ENCODE measurements around the gene SOCS7. TPM values are rescaled to one million over a fixed set of nuclear protein-coding genes. Genes with fewer than 3 reads are reported as not detected.

The SOCS7 gene
- total and polyA plus RNA-seq, 2 experiments from 2014 or later, result 5.0 to 29.2 TPM

DNA sequence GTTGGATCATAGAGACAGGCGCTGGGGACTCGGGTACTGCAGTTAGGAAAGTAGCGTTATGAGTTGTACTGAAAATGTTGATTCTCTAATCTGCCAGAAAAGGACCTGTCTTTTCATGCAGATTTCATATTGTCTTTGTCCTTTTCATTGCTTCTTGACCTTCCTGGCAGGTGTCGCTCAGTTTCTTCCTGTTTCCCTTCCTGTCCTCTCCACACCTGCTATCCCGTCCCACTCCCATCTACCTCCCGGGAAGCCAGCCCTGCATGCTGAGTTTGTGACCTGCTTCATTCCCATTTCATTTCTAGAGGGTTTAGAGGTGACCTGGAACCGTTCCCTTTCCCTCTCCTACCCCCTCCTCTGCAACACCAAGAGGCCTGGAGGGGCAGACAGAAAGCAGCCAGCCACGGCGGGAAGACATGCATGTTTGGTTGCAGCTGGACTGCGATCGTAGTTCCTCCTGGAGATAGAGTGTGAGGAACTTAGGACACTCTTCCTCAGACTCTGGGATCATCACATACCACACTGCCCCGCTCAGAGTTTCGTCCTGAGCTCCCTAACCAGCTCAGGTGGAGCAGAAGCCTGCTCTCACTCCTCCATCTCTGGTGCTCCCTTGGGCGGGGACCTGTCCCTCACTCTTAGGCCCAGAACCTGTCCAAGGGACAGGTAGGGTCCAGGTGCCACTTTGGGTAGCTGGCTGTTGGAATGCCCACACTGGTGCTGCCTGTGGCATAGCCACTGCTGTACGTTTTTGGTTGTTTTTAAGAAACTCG, 52.7 kb downstream of the SOCS7 start:
- H3K27me3 Mint-ChIP-seq (ENCODE audit: insufficient read depth, low read depth, poor library complexity), result no peaks in the 10 kb centered on the region
- Histone ChIP-seq H3K36me3 (ENCODE audit: insufficient read depth) (peaks cover 4% of the 10 kb centered on the region; the same call in 1 of the 2 replicates), H3K79me2 (replicated peaks; ENCODE audit: insufficient read depth) (no peaks in the 10 kb centered on the region), H3K27me3 (ENCODE audit: insufficient read depth) (no peaks in the 10 kb centered on the region), H3K4me1 (ENCODE audit: insufficient read depth) (peaks cover 34% of the 10 kb centered on the region), H3F3A (replicated peaks; ENCODE audit: low read depth) (0 out of 2 replicates have a peak, but pooled peaks cover 10% of the 10 kb centered on the region), H3K27ac (ENCODE audit: low read depth) (peak overlapping the region; percentile 78), H2AFZ (no peak overlapping the region), H4K20me1 (replicated peaks; ENCODE audit: insufficient read depth) (no peaks in the 10 kb centered on the region; the same call in 1 of the 2 replicates), H3K4me2 (peak overlapping the region; percentile 70), H3K4me3 (peak overlapping the region; percentile 32), H3K9me2 (ENCODE audit: insufficient read depth) (no peaks in the 10 kb centered on the region)
- H3K27ac Mint-ChIP-seq, result peak overlapping the region; percentile 84
- DNase-seq (ENCODE audit: low spot score), result peak; percentile 58
- no peaks in the 10 kb centered on the region for H3K9me3 Mint-ChIP-seq
- H3K36me3 Mint-ChIP-seq (ENCODE audit: low read depth), result peaks cover 29% of the 10 kb centered on the region
- peak overlapping the region; percentile 49 for H3K4me3 Mint-ChIP-seq
- ATAC-seq, result peak; percentile 63
- TF ChIP-seq ZNF331 (CRISPR knock-in tag; IDR thresholded peaks at IDR 0.05; ENCODE audit: low read depth) (no peak), POLR2AphosphoS5 (IDR thresholded peaks at IDR 0.05; ENCODE audit: low read depth) (peak; percentile 40), STAT1 (IDR thresholded peaks at IDR 0.05; ENCODE audit: unreplicated experiment) (no peak), JUNB (IDR thresholded peaks at IDR 0.05; ENCODE audit: unreplicated experiment) (no peak), CREB1 (CRISPR knock-in tag; IDR thresholded peaks at IDR 0.05; ENCODE audit: low read depth) (no peak), EZH2phosphoT487 (IDR thresholded peaks at IDR 0.05; ENCODE audit: unreplicated experiment) (no peak), EZH2 (IDR thresholded peaks at IDR 0.05; ENCODE audit: low read depth, unreplicated experiment) (no peak), ZNF114 (CRISPR knock-in tag; IDR thresholded peaks at IDR 0.05) (no peak), NANOG (IDR thresholded peaks at IDR 0.05; ENCODE audit: borderline replicate concordance) (peak; percentile 67)
- TF ChIP-seq, protein P1, sequence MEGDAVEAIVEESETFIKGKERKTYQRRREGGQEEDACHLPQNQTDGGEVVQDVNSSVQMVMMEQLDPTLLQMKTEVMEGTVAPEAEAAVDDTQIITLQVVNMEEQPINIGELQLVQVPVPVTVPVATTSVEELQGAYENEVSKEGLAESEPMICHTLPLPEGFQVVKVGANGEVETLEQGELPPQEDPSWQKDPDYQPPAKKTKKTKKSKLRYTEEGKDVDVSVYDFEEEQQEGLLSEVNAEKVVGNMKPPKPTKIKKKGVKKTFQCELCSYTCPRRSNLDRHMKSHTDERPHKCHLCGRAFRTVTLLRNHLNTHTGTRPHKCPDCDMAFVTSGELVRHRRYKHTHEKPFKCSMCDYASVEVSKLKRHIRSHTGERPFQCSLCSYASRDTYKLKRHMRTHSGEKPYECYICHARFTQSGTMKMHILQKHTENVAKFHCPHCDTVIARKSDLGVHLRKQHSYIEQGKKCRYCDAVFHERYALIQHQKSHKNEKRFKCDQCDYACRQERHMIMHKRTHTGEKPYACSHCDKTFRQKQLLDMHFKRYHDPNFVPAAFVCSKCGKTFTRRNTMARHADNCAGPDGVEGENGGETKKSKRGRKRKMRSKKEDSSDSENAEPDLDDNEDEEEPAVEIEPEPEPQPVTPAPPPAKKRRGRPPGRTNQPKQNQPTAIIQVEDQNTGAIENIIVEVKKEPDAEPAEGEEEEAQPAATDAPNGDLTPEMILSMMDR (conservative IDR thresholded peaks at IDR 0.05; ENCODE audit: low read depth in 2 of 2), result no peak
- TF ChIP-seq, protein P2, sequence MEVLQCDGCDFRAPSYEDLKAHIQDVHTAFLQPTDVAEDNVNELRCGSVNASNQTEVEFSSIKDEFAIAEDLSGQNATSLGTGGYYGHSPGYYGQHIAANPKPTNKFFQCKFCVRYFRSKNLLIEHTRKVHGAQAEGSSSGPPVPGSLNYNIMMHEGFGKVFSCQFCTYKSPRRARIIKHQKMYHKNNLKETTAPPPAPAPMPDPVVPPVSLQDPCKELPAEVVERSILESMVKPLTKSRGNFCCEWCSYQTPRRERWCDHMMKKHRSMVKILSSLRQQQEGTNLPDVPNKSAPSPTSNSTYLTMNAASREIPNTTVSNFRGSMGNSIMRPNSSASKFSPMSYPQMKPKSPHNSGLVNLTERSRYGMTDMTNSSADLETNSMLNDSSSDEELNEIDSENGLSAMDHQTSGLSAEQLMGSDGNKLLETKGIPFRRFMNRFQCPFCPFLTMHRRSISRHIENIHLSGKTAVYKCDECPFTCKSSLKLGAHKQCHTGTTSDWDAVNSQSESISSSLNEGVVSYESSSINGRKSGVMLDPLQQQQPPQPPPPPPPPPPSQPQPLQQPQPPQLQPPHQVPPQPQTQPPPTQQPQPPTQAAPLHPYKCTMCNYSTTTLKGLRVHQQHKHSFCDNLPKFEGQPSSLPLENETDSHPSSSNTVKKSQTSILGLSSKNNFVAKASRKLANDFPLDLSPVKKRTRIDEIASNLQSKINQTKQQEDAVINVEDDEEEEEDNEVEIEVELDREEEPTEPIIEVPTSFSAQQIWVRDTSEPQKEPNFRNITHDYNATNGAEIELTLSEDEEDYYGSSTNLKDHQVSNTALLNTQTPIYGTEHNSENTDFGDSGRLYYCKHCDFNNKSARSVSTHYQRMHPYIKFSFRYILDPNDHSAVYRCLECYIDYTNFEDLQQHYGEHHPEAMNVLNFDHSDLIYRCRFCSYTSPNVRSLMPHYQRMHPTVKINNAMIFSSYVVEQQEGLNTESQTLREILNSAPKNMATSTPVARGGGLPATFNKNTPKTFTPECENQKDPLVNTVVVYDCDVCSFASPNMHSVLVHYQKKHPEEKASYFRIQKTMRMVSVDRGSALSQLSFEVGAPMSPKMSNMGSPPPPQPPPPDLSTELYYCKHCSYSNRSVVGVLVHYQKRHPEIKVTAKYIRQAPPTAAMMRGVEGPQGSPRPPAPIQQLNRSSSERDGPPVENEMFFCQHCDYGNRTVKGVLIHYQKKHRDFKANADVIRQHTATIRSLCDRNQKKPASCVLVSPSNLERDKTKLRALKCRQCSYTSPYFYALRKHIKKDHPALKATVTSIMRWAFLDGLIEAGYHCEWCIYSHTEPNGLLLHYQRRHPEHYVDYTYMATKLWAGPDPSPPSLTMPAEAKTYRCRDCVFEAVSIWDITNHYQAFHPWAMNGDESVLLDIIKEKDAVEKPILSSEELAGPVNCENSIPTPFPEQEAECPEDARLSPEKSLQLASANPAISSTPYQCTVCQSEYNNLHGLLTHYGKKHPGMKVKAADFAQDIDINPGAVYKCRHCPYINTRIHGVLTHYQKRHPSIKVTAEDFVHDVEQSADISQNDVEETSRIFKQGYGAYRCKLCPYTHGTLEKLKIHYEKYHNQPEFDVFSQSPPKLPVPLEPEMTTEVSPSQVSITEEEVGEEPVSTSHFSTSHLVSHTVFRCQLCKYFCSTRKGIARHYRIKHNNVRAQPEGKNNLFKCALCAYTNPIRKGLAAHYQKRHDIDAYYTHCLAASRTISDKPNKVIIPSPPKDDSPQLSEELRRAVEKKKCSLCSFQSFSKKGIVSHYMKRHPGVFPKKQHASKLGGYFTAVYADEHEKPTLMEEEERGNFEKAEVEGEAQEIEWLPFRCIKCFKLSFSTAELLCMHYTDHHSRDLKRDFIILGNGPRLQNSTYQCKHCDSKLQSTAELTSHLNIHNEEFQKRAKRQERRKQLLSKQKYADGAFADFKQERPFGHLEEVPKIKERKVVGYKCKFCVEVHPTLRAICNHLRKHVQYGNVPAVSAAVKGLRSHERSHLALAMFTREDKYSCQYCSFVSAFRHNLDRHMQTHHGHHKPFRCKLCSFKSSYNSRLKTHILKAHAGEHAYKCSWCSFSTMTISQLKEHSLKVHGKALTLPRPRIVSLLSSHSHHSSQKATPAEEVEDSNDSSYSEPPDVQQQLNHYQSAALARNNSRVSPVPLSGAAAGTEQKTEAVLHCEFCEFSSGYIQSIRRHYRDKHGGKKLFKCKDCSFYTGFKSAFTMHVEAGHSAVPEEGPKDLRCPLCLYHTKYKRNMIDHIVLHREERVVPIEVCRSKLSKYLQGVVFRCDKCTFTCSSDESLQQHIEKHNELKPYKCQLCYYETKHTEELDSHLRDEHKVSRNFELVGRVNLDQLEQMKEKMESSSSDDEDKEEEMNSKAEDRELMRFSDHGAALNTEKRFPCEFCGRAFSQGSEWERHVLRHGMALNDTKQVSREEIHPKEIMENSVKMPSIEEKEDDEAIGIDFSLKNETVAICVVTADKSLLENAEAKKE (CRISPR knock-in tag; IDR thresholded peaks at IDR 0.05), result no peak
- TF ChIP-seq, protein P3, sequence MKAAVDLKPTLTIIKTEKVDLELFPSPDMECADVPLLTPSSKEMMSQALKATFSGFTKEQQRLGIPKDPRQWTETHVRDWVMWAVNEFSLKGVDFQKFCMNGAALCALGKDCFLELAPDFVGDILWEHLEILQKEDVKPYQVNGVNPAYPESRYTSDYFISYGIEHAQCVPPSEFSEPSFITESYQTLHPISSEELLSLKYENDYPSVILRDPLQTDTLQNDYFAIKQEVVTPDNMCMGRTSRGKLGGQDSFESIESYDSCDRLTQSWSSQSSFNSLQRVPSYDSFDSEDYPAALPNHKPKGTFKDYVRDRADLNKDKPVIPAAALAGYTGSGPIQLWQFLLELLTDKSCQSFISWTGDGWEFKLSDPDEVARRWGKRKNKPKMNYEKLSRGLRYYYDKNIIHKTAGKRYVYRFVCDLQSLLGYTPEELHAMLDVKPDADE (IDR thresholded peaks at IDR 0.05), result peak; percentile 38; the same call in 1 of the 2 replicates
- TF ChIP-seq, protein P4, sequence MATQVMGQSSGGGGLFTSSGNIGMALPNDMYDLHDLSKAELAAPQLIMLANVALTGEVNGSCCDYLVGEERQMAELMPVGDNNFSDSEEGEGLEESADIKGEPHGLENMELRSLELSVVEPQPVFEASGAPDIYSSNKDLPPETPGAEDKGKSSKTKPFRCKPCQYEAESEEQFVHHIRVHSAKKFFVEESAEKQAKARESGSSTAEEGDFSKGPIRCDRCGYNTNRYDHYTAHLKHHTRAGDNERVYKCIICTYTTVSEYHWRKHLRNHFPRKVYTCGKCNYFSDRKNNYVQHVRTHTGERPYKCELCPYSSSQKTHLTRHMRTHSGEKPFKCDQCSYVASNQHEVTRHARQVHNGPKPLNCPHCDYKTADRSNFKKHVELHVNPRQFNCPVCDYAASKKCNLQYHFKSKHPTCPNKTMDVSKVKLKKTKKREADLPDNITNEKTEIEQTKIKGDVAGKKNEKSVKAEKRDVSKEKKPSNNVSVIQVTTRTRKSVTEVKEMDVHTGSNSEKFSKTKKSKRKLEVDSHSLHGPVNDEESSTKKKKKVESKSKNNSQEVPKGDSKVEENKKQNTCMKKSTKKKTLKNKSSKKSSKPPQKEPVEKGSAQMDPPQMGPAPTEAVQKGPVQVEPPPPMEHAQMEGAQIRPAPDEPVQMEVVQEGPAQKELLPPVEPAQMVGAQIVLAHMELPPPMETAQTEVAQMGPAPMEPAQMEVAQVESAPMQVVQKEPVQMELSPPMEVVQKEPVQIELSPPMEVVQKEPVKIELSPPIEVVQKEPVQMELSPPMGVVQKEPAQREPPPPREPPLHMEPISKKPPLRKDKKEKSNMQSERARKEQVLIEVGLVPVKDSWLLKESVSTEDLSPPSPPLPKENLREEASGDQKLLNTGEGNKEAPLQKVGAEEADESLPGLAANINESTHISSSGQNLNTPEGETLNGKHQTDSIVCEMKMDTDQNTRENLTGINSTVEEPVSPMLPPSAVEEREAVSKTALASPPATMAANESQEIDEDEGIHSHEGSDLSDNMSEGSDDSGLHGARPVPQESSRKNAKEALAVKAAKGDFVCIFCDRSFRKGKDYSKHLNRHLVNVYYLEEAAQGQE (IDR thresholded peaks at IDR 0.05; ENCODE audit: unreplicated experiment), result no peak
- H3K4me1 Mint-ChIP-seq, result peaks cover 45% of the 10 kb centered on the region
